Gastroesophageal sphincter (tissue), 4 donors: ENCODE measurements around the gene PDGFA. TPM values are rescaled to one million over a fixed set of nuclear protein-coding genes. Genes with fewer than 3 reads are reported as not detected.
A peak's percentile ranks its signal among the peaks of the same experiment; 100 is the strongest.

Experiments used
- ATAC-seq: fragments of 150-250 bp; one replicate; pipeline ENCODE4 v1.9.1; 2016; ENCODE audit warnings: mild to moderate bottlenecking, moderate library complexity
- H3K27ac ChIP-seq, 4 donors: fragments of 200-600 bp; sonication (generic) in 3 of 4; 1 replicate in 3 of 4; 2 replicates in 1 of 4; pipeline ENCODE4 v1.5.1; 2016 to 2019
- H3K27me3 ChIP-seq: fragments of 200-600 bp; sonication (generic); one replicate; pipeline ENCODE4 v1.5.1; 2019
- H3K36me3 ChIP-seq, 2 donors: fragments of 200-600 bp; sonication (generic); one replicate each; pipeline ENCODE4 v1.5.1; 2019; ENCODE audit warnings: control low read depth in 1 of 2
- H3K4me1 ChIP-seq, 3 donors: fragments of 200-600 bp; sonication (generic); 1 replicate in 2 of 3; 2 replicates in 1 of 3; pipeline ENCODE4 v1.5.1; 2016 to 2019; ENCODE audit warnings: control low read depth in 2 of 3
- H3K4me3 ChIP-seq, 2 donors: fragments of 200-600 bp; sonication (generic); one replicate each; pipeline ENCODE4 v1.5.1; 2019; ENCODE audit warnings: mild to moderate bottlenecking in 1 of 2, moderate library complexity in 1 of 2
- H3K9me3 ChIP-seq, 3 donors: fragments of 200-600 bp; sonication (generic); one replicate each; pipeline ENCODE4 v1.5.1; 2017 to 2019; ENCODE audit warnings: control low read depth in 2 of 3
- EP300 ChIP-seq: sonication (generic); formaldehyde crosslinking; IDR thresholded peaks from one replicate; pipeline ENCODE4 v1.6.1; 2017; ENCODE audit warnings: antibody characterized with exemption, mild to moderate bottlenecking
- POLR2A ChIP-seq, 2 donors: fragments of 450-650 bp; IDR thresholded peaks; one replicate each; pipeline ENCODE4 v1.6.1; 2017; ENCODE audit warnings: antibody characterized with exemption in 2 of 2, mild to moderate bottlenecking in 2 of 2, moderate library complexity in 1 of 2
- POLR2AphosphoS5 ChIP-seq: sonication (generic); formaldehyde crosslinking; IDR thresholded peaks from one replicate; pipeline ENCODE4 v1.6.1; 2017; ENCODE audit warnings: antibody characterized with exemption
- WGBS, 2 donors: methylation state at CpG; one replicate each; pipeline ENCODE4 v1.1.5; 2018; ENCODE audit warnings: low coverage in 1 of 2; 5-methylcytosine and 5-hydroxymethylcytosine counted together
- total RNA-seq, 4 donors: library from RNA; depleted of rRNA; stranded (reverse); fragments of >200 nt; gene quantifications; one replicate each; pipeline ENCODE4 v1.1.0, GENCODE V29; 2016
- TF ChIP-seq, protein P1 (sequence below), 4 experiments: fragments of 200-600 bp in 2 of 4; fragments of 450-650 bp in 2 of 4; sonication (generic) in 1 of 4; IDR thresholded peaks; one replicate each; pipeline ENCODE4 v1.5.1; 2017 to 2019; ENCODE audit warnings: antibody characterized with exemption in 4 of 4, mild to moderate bottlenecking in 2 of 4, moderate library complexity in 2 of 4

The PDGFA gene
- total RNA-seq, 4 donors from 2014 or later: 66.0 to 162 (median 120) TPM

- Histone ChIP-seq H3K4me3 (no peak overlapping the region), H3K36me3 (peaks cover 0 to 38% of the 10 kb centered on the region in 2 donors), H3K4me1 (peaks cover 0 to 6% (median 0%) of the 10 kb centered on the region in 3 donors), H3K9me3 (no peaks in the 10 kb centered on the region), H3K27ac (no peak overlapping the region), H3K27me3 (no peaks in the 10 kb centered on the region)
- peak; percentile 7 for ATAC-seq
- TF ChIP-seq EP300 (no peak), POLR2AphosphoS5 (no peak), POLR2A (IDR thresholded peaks at IDR 0.05) (no peak)
- TF ChIP-seq, protein P1, sequence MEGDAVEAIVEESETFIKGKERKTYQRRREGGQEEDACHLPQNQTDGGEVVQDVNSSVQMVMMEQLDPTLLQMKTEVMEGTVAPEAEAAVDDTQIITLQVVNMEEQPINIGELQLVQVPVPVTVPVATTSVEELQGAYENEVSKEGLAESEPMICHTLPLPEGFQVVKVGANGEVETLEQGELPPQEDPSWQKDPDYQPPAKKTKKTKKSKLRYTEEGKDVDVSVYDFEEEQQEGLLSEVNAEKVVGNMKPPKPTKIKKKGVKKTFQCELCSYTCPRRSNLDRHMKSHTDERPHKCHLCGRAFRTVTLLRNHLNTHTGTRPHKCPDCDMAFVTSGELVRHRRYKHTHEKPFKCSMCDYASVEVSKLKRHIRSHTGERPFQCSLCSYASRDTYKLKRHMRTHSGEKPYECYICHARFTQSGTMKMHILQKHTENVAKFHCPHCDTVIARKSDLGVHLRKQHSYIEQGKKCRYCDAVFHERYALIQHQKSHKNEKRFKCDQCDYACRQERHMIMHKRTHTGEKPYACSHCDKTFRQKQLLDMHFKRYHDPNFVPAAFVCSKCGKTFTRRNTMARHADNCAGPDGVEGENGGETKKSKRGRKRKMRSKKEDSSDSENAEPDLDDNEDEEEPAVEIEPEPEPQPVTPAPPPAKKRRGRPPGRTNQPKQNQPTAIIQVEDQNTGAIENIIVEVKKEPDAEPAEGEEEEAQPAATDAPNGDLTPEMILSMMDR (IDR thresholded peaks at IDR 0.05): no peak
- WGBS, 2 donors: 40% methylated on average over 2 of the region's 31 CpGs; no CpG with 5 or more reads in 1 of the 2 donors
Measured at GRCh38 chr7:494259-494687, 25.4 kb downstream of the PDGFA start.

- Histone ChIP-seq H3K27ac (no peak overlapping the region), H3K9me3 (no peaks in the 10 kb centered on the region), H3K4me1 (peaks cover 0 to 6% (median 0%) of the 10 kb centered on the region in 3 donors), H3K36me3 (peaks cover 0 to 33% of the 10 kb centered on the region in 2 donors), H3K27me3 (no peaks in the 10 kb centered on the region), H3K4me3 (no peak overlapping the region)
- 0 to 80% methylated on average over 1 of the region's 55 CpGs for WGBS, 2 donors
- TF ChIP-seq, protein P1 (IDR thresholded peaks at IDR 0.05): no peak
- TF ChIP-seq POLR2A (IDR thresholded peaks at IDR 0.05) (no peak), POLR2AphosphoS5 (no peak), EP300 (no peak)
- ATAC-seq: no peak
Measured at GRCh38 chr7:493661-494251, 25.9 kb downstream of the PDGFA start.

- peaks cover 0 to 6% (median 0%) of the 10 kb centered on the region in 3 donors for H3K4me1 ChIP-seq
- no peak overlapping the region for H3K4me3 ChIP-seq
- no peak for ATAC-seq
- WGBS, 2 donors: 82% methylated on average over 2 of the region's 8 CpGs; no CpG with 5 or more reads in 1 of the 2 donors
- H3K36me3 ChIP-seq: peaks cover 0 to 24% of the 10 kb centered on the region in 2 donors
- no peak overlapping the region for H3K27ac ChIP-seq
- no peaks in the 10 kb centered on the region for H3K27me3 ChIP-seq
- no peak for TF ChIP-seq EP300
- no peak for TF ChIP-seq POLR2AphosphoS5
- TF ChIP-seq, protein P1 (IDR thresholded peaks at IDR 0.05): no peak
- TF ChIP-seq POLR2A (IDR thresholded peaks at IDR 0.05): no peak
- no peaks in the 10 kb centered on the region for H3K9me3 ChIP-seq
Measured at GRCh38 chr7:492714-493065, 27.0 kb downstream of the PDGFA start.

GRCh38 chr7:491958-492713, 27.5 kb downstream of the PDGFA start:
- Histone ChIP-seq H3K4me3 (no peak overlapping the region), H3K9me3 (no peaks in the 10 kb centered on the region), H3K27ac (peak overlapping the region in 2 of 4 donors; percentile 6 to 37), H3K27me3 (no peaks in the 10 kb centered on the region), H3K36me3 (peaks cover 0 to 19% of the 10 kb centered on the region in 2 donors), H3K4me1 (peaks cover 0 to 6% (median 0%) of the 10 kb centered on the region in 3 donors)
- 73 to 93% methylated on average over 3 to 8 of the region's 15 CpGs for WGBS, 2 donors
- TF ChIP-seq EP300: no peak
- no peak for TF ChIP-seq POLR2A (IDR thresholded peaks at IDR 0.05)
- TF ChIP-seq POLR2AphosphoS5: no peak
- TF ChIP-seq, protein P1 (IDR thresholded peaks at IDR 0.05): no peak
- ATAC-seq: no peak
